Stimulated activated CD8-positive, alpha-beta memory T cell treated with anti-CD3 and anti-CD28 coated beads, Interleukin-4, amount 100 ng/mL, for 4 hours (primary cell): ENCODE measurements around the gene CCDC38.
"Not testable (repeated sequence)": the region's sequence is repeated elsewhere in the genome, so short reads cannot be mapped to it uniquely, and the experiment has no call there.

Experiments
- DNase-seq, 2 donors: peaks; one replicate each; pipeline ENCODE4 v3.0.0-alpha.2; 2020; ENCODE audit warnings: low read depth in 2 of 2, low spot score in 1 of 2

The CCDC38 gene

GRCh38 chr12:95942524-95943329, at the start of gene CCDC38:
TSS of gene CCDC38 (minus strand) at chr12:95942614. CDS start at chr12:95936509, 6,105 bp downstream.
- DNase-seq: peak; percentile 49 to 72

DNA sequence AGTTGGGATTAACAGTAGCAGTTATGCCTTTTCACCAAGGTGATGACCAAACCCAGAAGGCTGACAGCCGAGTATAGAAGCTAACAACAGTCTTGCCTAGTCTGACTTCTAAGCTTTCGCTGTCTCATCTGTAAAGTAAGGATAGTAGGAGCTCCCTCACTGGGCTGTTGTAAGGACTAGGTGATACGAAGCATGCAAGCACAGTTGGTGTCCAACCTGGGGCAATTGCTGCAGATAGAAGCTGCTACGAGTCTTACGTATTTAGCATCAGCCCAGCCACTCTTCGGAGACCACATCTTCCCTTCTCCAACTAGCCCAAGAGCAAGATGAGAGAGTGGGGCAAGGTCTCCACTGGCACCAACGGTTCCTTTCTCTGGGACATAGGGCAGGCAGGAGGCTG, 47.7 kb upstream of the CCDC38 start:
- DNase-seq: no peak

- DNase-seq: no peak
Measured at GRCh38 chr12:95989504-95990123, 47.2 kb upstream of the CCDC38 start.

DNA sequence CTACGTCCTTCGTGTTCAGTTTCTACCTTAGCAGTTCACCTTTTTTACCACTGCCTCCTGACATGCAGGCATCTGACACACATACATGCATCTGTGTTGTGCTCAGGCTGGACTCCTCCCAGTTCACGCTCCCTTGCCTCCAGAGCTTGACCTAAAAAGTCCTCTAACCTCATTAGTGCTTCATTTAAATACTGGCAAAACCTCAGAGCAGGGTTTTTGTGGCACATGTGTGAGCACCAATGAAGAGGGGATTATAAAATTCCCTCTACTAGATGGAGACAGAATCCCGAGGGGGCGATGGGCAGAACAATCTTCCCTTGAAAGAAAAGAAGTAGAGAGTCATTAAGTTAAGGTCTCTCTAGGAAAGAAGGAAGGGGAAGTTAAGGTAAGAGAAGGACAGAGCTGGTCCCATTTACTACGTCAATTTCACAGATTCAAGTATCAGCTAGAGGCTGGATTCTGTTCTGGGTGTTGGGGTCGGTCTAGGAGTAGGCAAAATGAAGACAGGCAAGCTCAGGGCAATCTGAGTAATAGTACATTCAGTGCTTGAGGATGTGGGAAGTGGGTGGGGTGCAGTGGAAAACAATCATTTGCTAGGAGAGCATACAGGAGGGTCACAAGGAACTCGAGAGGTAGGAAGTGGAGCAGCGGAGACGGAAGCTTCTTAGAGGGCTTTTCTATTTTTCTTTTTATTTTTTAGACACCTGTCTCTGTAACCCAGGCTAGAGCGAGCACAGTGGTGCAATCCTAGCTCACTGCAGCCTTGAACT, 46.3 kb upstream of the CCDC38 start:
- DNase-seq: no peak

DNA sequence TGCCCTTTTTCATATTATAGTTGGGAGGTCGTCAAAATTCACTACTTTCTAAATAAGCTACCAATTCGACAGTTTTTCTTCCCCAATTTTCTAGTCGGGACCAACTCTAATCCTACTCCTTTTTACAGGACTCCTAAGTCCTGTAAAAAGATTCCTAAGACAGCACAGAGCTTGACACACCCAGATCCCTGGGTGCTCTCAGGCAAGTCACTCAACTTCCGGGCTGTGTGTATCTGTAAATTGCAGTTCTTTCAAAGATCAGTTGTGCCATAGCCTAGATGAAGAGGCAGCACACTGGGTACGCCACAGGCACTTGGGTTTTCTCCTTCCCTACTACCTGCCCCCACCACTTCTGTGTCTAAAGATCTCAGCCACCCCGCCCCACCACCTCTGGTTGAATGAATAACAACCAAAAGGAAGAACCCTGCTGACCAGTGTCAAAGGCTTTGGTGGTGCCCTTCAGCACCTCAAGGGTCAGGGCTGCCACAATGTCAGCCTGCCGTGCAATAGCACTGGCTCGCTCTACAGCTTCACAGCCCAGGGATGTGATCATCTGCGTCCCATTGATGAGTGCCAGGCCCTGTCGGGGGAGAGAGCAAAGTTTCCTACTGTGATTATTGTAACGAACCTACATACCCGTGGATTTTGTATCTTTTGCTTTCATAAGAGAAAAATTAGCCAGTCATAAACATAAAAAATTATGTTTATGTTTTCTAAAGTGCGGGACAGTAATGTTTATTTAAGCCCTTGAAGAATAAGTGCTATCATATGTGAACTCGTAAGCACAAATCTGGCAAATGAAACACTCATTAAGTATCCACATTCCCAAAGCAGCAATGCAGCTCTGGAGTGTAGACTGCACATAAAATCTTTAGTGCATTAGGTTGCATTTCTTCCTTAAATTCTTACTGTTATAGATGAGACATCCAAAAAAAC, 44.5 kb upstream of the CCDC38 start:
- no peak for DNase-seq

- no peak for DNase-seq
Measured at GRCh38 chr12:95984682-95985081, 42.3 kb upstream of the CCDC38 start.

DNA sequence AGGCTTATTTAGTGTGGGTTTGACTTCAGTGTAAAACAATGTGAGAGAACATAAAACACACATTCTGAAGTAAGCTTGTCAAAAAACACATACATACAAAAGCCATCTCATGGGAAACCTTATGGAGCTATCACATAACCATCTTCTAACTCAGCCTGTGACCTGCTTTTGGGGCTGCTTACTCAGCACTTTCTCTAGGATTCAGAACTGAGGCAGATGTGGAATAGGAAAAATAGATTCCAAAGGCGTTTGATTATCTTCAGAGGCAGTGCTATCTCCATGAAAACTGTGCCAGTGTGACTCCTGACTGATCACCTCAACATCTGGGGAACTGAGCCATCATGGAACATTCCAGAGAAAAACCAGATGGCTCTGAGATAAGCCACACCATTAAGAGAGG, 40.2 kb upstream of the CCDC38 start:
- no peak for DNase-seq

- no peak for DNase-seq
Measured at GRCh38 chr12:95980437-95980836, 38.0 kb upstream of the CCDC38 start.

- no peak for DNase-seq
Measured at GRCh38 chr12:95978774-95979173, 36.4 kb upstream of the CCDC38 start.

DNA sequence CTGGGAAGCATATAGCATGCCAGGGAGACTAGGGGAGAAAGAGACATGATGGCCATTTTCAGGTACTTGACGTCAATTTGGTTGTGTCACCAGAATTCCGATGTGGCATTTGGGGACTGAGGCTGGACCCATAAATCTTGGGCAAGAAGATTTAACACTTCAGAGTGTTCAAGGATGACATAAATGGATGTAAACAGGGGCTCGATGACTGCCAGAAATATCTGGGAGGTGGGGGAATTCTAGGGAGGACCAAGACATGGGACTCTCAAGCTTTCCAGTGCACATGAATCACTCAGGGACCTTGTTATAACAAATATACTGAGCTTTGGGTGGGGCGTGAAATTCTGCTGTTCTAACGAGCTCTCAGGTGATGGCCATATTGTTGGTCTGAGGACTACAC, 35.9 kb upstream of the CCDC38 start:
- no peak for DNase-seq

GRCh38 chr12:95977764-95978305, 35.4 kb upstream of the CCDC38 start:
- DNase-seq: no peak

- DNase-seq: no peak
Measured at GRCh38 chr12:95976416-95976832, 34.0 kb upstream of the CCDC38 start.

- DNase-seq: no peak
Measured at GRCh38 chr12:95975491-95975890, 33.1 kb upstream of the CCDC38 start.

DNA sequence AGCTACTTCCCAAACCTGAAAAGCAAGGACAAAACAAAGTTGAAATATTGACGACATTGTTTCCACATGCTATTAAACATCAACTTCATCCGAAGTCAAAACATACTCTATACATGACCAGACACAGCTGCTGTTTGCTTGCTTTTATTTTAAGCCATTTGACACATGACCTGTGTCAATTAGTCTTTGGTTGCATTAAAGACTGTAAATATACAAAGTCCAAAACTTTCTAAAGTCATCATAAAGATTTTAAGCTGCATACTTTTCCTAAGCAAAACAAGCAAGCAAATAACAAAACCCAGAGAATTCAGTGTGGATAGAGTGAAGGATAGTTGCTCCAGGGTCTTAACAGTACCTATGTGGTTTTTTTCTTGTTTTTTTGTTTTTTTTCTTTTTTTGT, 31.9 kb upstream of the CCDC38 start:
- no peak for DNase-seq

DNA sequence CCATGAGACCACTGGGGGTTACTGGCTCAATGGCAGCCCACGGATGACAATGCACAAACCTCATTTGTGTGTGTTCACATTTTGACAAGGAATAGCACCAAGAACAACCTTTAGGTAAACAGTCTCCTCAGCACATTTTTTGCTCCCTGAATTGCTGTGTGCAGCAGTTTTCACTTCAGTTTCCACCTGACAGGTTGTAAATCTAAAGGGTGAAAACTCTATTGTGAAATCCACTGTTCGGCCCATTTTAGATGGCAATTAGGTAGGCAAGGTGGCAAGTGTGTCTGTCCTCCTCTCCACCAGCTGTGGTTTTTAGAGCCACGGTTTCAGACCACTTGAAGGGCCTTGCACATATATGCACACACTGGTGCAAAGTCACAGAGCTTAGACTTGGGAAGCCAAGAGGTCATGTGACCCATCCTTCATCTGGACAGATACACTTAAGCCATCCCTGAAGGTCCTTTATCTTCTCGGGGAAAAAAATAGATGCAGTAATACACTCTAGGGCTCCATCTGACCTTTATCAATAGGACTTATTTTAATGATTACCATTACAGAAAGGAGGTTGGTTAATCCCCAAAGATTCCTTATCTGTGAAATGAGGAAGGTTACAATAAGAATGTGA, 30.5 kb upstream of the CCDC38 start:
- no peak for DNase-seq

DNA sequence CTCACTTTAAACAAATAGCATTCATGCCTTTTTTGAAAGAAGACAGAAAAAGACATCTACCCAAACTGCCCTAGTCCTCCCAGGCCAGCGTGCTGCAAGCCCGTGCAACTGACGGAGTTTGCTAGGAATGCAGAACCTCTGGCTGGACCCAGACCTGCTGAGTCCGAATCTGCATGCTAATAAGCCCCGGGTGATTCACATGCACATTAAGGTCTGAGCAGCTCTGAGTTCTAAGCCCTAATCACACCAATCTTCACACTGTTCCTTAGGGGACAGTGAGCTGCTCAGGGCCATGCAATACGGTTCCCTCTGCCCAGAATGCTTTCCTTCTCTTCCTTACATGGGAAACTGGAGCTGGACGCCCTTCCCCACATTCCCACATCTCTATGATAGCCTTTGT, 28.5 kb upstream of the CCDC38 start:
- no peak for DNase-seq

GRCh38 chr12:95969116-95969515, 26.7 kb upstream of the CCDC38 start:
- not testable (repeated sequence) for DNase-seq

DNA sequence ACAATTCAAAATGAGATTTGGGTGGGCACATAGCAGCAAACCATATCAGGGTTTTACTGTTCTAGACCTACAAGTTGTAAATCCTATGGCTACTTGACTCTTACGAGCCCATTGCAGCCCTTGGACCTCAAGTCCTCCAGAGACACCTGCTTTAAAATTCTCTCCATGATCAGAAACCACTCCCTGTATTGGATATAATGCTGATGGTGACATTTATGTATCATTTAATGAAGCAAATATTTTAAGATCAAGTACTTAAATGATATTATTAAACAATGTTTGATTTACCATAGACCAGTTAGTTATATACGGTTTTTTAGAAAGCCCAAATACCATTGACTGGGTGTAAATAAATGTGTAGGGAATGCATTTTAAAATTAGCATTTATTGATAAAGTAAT, 24.9 kb upstream of the CCDC38 start:
- no peak for DNase-seq

- no peak for DNase-seq
Measured at GRCh38 chr12:95966287-95966870, 24.0 kb upstream of the CCDC38 start.

- no peak for DNase-seq
Measured at GRCh38 chr12:95963096-95963495, 20.7 kb upstream of the CCDC38 start.
